HepG2 (cell line): ENCODE measurements around the gene SLC7A8. TPM values are rescaled to one million over a fixed set of nuclear protein-coding genes. Genes with fewer than 3 reads are reported as not detected.

Source experiments
- FLYWCH1 ChIP-seq: sonication (generic); formaldehyde crosslinking; IDR thresholded peaks from 2 replicates; pipeline ENCODE4 v1.8.1; 2023; ENCODE audit warnings: mild to moderate bottlenecking, missing genetic modification reagents
- HOXA7 ChIP-seq: sonication (generic); formaldehyde crosslinking; IDR thresholded peaks from 2 replicates; pipeline ENCODE4 v1.8.1; 2022; ENCODE audit warnings: mild to moderate bottlenecking, missing genetic modification reagents, moderate library complexity
- POLR2AphosphoS5 ChIP-seq: IDR thresholded peaks from 2 replicates; pipeline ENCODE4 v1.6.1; 2012; ENCODE audit warnings: low read depth, low read length
- RNF2 ChIP-seq: fragments of 450-650 bp; conservative IDR thresholded peaks from 2 replicates; pipeline ENCODE4 v1.6.1; 2016; ENCODE audit warnings: low read depth
- SIN3A ChIP-seq: IDR thresholded peaks from 2 replicates; pipeline ENCODE4 v1.6.1; 2011; ENCODE audit warnings: low read depth, mild to moderate bottlenecking, control low read depth, low read length, borderline replicate concordance
- SMYD3 ChIP-seq: sonication (generic); formaldehyde crosslinking; IDR thresholded peaks from 2 replicates; pipeline ENCODE4 v1.8.1; 2023; ENCODE audit warnings: mild to moderate bottlenecking, missing genetic modification reagents
- ZBTB42 ChIP-seq: sonication (generic); formaldehyde crosslinking; IDR thresholded peaks from 2 replicates; pipeline ENCODE4 v1.5.0; 2020; ENCODE audit warnings: mild to moderate bottlenecking, missing genetic modification reagents
- ZFP36 ChIP-seq: fragments of 150-350 bp; IDR thresholded peaks from 2 replicates; pipeline ENCODE4 v1.6.1; 2018; ENCODE audit warnings: borderline replicate concordance, low read length, low read depth; ENCODE audit not compliant: partially characterized antibody
- ZKSCAN8 ChIP-seq: IDR thresholded peaks from 2 replicates; pipeline ENCODE4 v1.6.1; 2016; ENCODE audit warnings: borderline replicate concordance, missing genetic modification reagents, missing compliant biosample characterization
- ZNF496 ChIP-seq: sonication (generic); formaldehyde crosslinking; IDR thresholded peaks from 2 replicates; pipeline ENCODE4 v1.8.1; 2023; ENCODE audit warnings: mild to moderate bottlenecking, moderate library complexity, missing genetic modification reagents; ENCODE audit not compliant: insufficient replicate concordance
- ZNF549 ChIP-seq: sonication (generic); formaldehyde crosslinking; IDR thresholded peaks from 2 replicates; pipeline ENCODE4 v1.5.0; 2020; ENCODE audit warnings: missing genetic modification reagents
- ZNF558 ChIP-seq: sonication (generic); formaldehyde crosslinking; IDR thresholded peaks from 2 replicates; pipeline ENCODE4 v1.9.0; 2022; ENCODE audit warnings: mild to moderate bottlenecking, missing genetic modification reagents, borderline replicate concordance
- ZNF75D ChIP-seq: sonication (generic); formaldehyde crosslinking; IDR thresholded peaks from 2 replicates; pipeline ENCODE4 v1.8.1; 2023; ENCODE audit warnings: missing genetic modification reagents, mild to moderate bottlenecking, borderline replicate concordance
- polyA plus RNA-seq, 8 experiments: library from polyadenylated mRNA; depleted of rRNA in 3 of 8; stranded (reverse) in 7 of 8; unstranded in 1 of 8; fragments of >200 nt; fragmentation: Illumina TruSeq in 4 of 8; extraction: Trizol in 4 of 8; gene quantifications; 2 replicates each; pipeline versions ENCODE4 v1.2.1 to v1.2.3, GENCODE V29; 2011 to 2016; ENCODE audit warnings: low read depth in 4 of 8, missing spikeins in 1 of 8, mixed read lengths in 1 of 8; ENCODE audit not compliant: insufficient read depth in 1 of 8
- total RNA-seq, 5 experiments: library from RNA; depleted of rRNA; stranded (reverse); fragments of >200 nt; fragmentation: Illumina TruSeq; extraction: Trizol; gene quantifications; 2 replicates each; pipeline ENCODE4 v1.2.3, GENCODE V29; 2016; ENCODE audit warnings: low read depth in 1 of 5
- TF ChIP-seq, protein P1 (sequence below): sonication (generic); formaldehyde crosslinking; IDR thresholded peaks from 2 replicates; pipeline ENCODE4 v1.5.0; 2020; ENCODE audit warnings: mild to moderate bottlenecking, missing genetic modification reagents, borderline replicate concordance
- TF ChIP-seq, protein P2 (sequence below): sonication (generic); formaldehyde crosslinking; IDR thresholded peaks from 2 replicates; pipeline ENCODE4 v1.4.0; 2020; ENCODE audit warnings: missing genetic modification reagents
- TF ChIP-seq, protein P3 (sequence below): fragments of 450-650 bp; IDR thresholded peaks from 2 replicates; pipeline ENCODE4 v1.6.1; 2016
- TF ChIP-seq, protein P4 (sequence below): IDR thresholded peaks from 2 replicates; pipeline ENCODE4 v1.6.1; 2012; ENCODE audit warnings: low read length, improper control_type of control experiment

Gene SLC7A8
- total and polyA plus RNA-seq, 2 of the 13 experiments (the other 11 are each of a cell fraction or from before 2014, with no cell fraction given), result 0.25 TPM; not detected in 1

DNA sequence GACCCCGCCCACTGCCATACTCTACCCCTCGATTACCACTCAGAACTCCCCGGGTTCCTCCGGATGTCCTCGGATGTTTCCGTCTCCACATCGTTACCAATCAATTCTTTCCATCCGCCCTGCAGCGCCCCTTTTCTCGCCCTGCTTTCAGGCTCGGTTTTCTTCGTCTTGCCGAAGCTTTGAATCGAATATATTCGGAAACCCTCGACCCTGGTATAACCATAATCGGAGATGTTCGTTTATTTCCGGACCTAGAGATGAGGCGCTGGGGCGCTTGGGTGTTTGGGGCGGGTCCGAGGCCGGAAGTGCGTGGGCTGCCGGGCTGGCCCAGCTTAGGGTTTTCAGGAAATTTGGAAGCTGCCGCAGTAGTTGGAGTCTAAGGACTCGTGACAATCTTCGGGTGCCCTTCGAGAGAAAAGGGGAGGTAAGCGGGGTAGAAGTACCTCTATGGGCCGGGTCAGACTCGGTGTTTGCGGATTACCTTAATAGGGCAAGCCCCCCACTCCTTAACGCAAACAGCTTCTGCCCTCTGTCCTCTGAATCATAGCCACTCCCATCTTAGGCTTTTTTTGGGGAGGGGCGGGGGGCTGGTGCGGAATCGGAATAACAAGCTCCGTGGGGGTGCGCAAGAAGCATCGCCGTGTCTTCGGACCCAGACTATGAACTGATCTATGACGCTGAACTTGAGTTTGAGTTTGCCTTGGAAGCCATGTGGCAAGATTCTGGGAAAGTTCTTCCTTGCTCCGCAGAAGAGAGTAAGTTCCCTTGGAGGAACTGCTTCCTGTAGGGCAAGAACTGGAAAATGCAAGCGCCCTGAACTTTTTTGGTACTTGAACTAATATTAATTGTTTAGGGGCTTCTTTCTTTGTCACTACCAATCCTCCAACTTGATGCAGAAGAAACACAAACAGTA, 88.0 kb downstream of the SLC7A8 start, which contains the start of gene C14orf119 (continued):
- TF ChIP-seq, protein P1, sequence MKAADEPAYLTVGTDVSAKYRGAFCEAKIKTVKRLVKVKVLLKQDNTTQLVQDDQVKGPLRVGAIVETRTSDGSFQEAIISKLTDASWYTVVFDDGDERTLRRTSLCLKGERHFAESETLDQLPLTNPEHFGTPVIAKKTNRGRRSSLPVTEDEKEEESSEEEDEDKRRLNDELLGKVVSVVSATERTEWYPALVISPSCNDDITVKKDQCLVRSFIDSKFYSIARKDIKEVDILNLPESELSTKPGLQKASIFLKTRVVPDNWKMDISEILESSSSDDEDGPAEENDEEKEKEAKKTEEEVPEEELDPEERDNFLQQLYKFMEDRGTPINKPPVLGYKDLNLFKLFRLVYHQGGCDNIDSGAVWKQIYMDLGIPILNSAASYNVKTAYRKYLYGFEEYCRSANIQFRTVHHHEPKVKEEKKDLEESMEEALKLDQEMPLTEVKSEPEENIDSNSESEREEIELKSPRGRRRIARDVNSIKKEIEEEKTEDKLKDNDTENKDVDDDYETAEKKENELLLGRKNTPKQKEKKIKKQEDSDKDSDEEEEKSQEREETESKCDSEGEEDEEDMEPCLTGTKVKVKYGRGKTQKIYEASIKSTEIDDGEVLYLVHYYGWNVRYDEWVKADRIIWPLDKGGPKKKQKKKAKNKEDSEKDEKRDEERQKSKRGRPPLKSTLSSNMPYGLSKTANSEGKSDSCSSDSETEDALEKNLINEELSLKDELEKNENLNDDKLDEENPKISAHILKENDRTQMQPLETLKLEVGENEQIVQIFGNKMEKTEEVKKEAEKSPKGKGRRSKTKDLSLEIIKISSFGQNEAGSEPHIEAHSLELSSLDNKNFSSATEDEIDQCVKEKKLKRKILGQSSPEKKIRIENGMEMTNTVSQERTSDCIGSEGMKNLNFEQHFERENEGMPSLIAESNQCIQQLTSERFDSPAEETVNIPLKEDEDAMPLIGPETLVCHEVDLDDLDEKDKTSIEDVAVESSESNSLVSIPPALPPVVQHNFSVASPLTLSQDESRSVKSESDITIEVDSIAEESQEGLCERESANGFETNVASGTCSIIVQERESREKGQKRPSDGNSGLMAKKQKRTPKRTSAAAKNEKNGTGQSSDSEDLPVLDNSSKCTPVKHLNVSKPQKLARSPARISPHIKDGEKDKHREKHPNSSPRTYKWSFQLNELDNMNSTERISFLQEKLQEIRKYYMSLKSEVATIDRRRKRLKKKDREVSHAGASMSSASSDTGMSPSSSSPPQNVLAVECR (CRISPR knock-in tag), result peak; percentile 58
- TF ChIP-seq SIN3A (peak; percentile 93), HOXA7 (no peak), RNF2 (0 out of 2 replicates have a peak, but pooled peaks have one; percentile 28), SMYD3 (CRISPR knock-in tag) (no peak; the same call in 1 of the 2 replicates), POLR2AphosphoS5 (peak; percentile 93), ZNF496 (no peak), ZBTB42 (no peak), ZNF75D (0 out of 2 replicates have a peak, but pooled peaks have one; percentile 40), ZKSCAN8 (peak; percentile 49; the same call in 1 of the 2 replicates), FLYWCH1 (CRISPR knock-in tag) (no peak), ZNF558 (CRISPR knock-in tag) (no peak), ZNF549 (CRISPR knock-in tag) (no peak), ZFP36 (no peak)
- TF ChIP-seq, protein P2, sequence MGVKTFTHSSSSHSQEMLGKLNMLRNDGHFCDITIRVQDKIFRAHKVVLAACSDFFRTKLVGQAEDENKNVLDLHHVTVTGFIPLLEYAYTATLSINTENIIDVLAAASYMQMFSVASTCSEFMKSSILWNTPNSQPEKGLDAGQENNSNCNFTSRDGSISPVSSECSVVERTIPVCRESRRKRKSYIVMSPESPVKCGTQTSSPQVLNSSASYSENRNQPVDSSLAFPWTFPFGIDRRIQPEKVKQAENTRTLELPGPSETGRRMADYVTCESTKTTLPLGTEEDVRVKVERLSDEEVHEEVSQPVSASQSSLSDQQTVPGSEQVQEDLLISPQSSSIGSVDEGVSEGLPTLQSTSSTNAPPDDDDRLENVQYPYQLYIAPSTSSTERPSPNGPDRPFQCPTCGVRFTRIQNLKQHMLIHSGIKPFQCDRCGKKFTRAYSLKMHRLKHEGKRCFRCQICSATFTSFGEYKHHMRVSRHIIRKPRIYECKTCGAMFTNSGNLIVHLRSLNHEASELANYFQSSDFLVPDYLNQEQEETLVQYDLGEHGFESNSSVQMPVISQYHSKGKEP (CRISPR knock-in tag), result no peak
- TF ChIP-seq, protein P3, sequence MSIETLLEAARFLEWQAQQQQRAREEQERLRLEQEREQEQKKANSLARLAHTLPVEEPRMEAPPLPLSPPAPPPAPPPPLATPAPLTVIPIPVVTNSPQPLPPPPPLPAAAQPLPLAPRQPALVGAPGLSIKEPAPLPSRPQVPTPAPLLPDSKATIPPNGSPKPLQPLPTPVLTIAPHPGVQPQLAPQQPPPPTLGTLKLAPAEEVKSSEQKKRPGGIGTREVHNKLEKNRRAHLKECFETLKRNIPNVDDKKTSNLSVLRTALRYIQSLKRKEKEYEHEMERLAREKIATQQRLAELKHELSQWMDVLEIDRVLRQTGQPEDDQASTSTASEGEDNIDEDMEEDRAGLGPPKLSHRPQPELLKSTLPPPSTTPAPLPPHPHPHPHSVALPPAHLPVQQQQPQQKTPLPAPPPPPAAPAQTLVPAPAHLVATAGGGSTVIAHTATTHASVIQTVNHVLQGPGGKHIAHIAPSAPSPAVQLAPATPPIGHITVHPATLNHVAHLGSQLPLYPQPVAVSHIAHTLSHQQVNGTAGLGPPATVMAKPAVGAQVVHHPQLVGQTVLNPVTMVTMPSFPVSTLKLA, result peak; percentile 62
- TF ChIP-seq, protein P4, sequence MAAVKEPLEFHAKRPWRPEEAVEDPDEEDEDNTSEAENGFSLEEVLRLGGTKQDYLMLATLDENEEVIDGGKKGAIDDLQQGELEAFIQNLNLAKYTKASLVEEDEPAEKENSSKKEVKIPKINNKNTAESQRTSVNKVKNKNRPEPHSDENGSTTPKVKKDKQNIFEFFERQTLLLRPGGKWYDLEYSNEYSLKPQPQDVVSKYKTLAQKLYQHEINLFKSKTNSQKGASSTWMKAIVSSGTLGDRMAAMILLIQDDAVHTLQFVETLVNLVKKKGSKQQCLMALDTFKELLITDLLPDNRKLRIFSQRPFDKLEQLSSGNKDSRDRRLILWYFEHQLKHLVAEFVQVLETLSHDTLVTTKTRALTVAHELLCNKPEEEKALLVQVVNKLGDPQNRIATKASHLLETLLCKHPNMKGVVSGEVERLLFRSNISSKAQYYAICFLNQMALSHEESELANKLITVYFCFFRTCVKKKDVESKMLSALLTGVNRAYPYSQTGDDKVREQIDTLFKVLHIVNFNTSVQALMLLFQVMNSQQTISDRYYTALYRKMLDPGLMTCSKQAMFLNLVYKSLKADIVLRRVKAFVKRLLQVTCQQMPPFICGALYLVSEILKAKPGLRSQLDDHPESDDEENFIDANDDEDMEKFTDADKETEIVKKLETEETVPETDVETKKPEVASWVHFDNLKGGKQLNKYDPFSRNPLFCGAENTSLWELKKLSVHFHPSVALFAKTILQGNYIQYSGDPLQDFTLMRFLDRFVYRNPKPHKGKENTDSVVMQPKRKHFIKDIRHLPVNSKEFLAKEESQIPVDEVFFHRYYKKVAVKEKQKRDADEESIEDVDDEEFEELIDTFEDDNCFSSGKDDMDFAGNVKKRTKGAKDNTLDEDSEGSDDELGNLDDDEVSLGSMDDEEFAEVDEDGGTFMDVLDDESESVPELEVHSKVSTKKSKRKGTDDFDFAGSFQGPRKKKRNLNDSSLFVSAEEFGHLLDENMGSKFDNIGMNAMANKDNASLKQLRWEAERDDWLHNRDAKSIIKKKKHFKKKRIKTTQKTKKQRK, result no peak
